A549 (cell line): ENCODE data around the gene TMEM51.

Source experiments
- BHLHE40 ChIP-seq: IDR thresholded peaks from 2 replicates; pipeline ENCODE4 v1.6.1; 2012; ENCODE audit warnings: low read depth, low read length, inconsistent platforms
- CHD2 ChIP-seq: fragments of 150-350 bp; IDR thresholded peaks from 2 replicates; pipeline ENCODE4 v1.6.1; 2014; ENCODE audit warnings: low read length; ENCODE audit not compliant: partially characterized antibody
- EP300 ChIP-seq, 2 experiments: fragments of >200 bp; sonication (Bioruptor Twin); formaldehyde crosslinking; IDR thresholded peaks; 2 replicates in 1 of 2; 3 replicates in 1 of 2; pipeline ENCODE4 v1.6.1; 2016 to 2017
- FOXS1 ChIP-seq: fragments of 250-450 bp; sonication (Bioruptor Pico); IDR thresholded peaks from 2 replicates; pipeline ENCODE4 v1.5.0; 2020; ENCODE audit warnings: mild to moderate bottlenecking, moderate library complexity
- HOXA7 ChIP-seq: fragments of 250-450 bp; sonication (Bioruptor Pico); IDR thresholded peaks from 2 replicates; pipeline ENCODE4 v1.5.0; 2020; ENCODE audit warnings: mild to moderate bottlenecking, moderate library complexity
- JUNB ChIP-seq: fragments of >200 bp; sonication (Bioruptor Twin); formaldehyde crosslinking; IDR thresholded peaks from 2 replicates; pipeline ENCODE4 v1.6.1; 2016
- MAZ ChIP-seq: fragments of 150-350 bp; IDR thresholded peaks from 2 replicates; pipeline ENCODE4 v1.6.1; 2014; ENCODE audit warnings: antibody characterized with exemption, low read depth, low read length, borderline replicate concordance
- POLR2A ChIP-seq: IDR thresholded peaks from 2 replicates; pipeline ENCODE4 v1.6.1; 2012; ENCODE audit warnings: mild to moderate bottlenecking, low read length
- RFX5 ChIP-seq: fragments of 450-650 bp; IDR thresholded peaks from 2 replicates; pipeline ENCODE4 v1.7.1; 2014; ENCODE audit warnings: antibody characterized with exemption, mild to moderate bottlenecking, moderate library complexity
- ZFP36 ChIP-seq: fragments of 450-650 bp; IDR thresholded peaks from 2 replicates; pipeline ENCODE4 v1.6.1; 2014; ENCODE audit warnings: borderline replicate concordance; ENCODE audit not compliant: partially characterized antibody
- TF ChIP-seq, protein P1 (sequence below): fragments of >200 bp; sonication (Bioruptor Twin); formaldehyde crosslinking; IDR thresholded peaks from 3 replicates; pipeline ENCODE4 v1.5.1; 2016
- TF ChIP-seq, protein P2 (sequence below): IDR thresholded peaks from 2 replicates; pipeline ENCODE4 v1.6.1; 2012

DNA sequence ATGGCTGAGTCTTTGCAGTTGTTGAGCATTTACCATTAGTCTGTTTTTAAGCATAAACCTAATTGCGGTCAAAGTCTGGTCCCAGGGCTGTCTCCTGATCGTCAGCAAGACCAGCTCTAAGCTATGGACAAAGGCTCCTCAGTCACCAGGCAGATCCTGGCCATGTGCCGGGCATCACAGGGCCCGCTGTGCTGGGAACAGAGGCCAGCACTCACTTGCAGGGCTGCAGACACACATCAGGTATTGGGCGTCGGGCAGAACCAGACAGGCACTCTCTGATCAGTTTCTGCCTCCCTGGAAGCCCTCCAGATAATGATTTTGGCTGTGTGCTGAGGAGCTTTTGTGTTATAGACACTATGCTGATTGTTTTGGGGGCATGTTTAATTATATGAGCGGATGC, 26.6 kb downstream of the TMEM51 start:
- no peak for TF ChIP-seq RFX5
- TF ChIP-seq, protein P1, sequence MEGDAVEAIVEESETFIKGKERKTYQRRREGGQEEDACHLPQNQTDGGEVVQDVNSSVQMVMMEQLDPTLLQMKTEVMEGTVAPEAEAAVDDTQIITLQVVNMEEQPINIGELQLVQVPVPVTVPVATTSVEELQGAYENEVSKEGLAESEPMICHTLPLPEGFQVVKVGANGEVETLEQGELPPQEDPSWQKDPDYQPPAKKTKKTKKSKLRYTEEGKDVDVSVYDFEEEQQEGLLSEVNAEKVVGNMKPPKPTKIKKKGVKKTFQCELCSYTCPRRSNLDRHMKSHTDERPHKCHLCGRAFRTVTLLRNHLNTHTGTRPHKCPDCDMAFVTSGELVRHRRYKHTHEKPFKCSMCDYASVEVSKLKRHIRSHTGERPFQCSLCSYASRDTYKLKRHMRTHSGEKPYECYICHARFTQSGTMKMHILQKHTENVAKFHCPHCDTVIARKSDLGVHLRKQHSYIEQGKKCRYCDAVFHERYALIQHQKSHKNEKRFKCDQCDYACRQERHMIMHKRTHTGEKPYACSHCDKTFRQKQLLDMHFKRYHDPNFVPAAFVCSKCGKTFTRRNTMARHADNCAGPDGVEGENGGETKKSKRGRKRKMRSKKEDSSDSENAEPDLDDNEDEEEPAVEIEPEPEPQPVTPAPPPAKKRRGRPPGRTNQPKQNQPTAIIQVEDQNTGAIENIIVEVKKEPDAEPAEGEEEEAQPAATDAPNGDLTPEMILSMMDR, result no peak
- TF ChIP-seq MAZ, result no peak
- no peak for TF ChIP-seq HOXA7 (CRISPR knock-in tag)
- no peak for TF ChIP-seq EP300 (IDR thresholded peaks at IDR 0.05)
- TF ChIP-seq CHD2, result no peak
- TF ChIP-seq JUNB, result no peak
- no peak for TF ChIP-seq FOXS1 (CRISPR knock-in tag)
- no peak for TF ChIP-seq POLR2A
- TF ChIP-seq BHLHE40, result no peak
- TF ChIP-seq, protein P2, sequence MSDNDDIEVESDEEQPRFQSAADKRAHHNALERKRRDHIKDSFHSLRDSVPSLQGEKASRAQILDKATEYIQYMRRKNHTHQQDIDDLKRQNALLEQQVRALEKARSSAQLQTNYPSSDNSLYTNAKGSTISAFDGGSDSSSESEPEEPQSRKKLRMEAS, result no peak
- TF ChIP-seq ZFP36, result no peak
